Dermis microvascular lymphatic vessel endothelial cell (primary cell): Measurements from ENCODE around the gene DCUN1D3. TPM values are rescaled to one million over a fixed set of nuclear protein-coding genes. Genes with fewer than 3 reads are reported as not detected.

Source experiments
- DNase-seq, 2 donors: peaks; one replicate each; pipeline versions ENCODE4 v3.0.0 to v3.0.0-alpha.2; 2010; ENCODE audit warnings: low read depth in 2 of 2
- total RNA-seq: library from RNA; depleted of rRNA; stranded (reverse); fragments of >200 nt; gene quantifications from 2 replicates; pipeline ENCODE4 v1.2.1, GENCODE V29; 2014

The DCUN1D3 gene
- total RNA-seq, 1 donor from 2014 or later = 15.5 TPM

- no peak for DNase-seq
Measured at GRCh38 chr16:20830372-20830771, 69.8 kb downstream of the DCUN1D3 start.

- DNase-seq = no peak
Measured at GRCh38 chr16:20829536-20829935, 70.6 kb downstream of the DCUN1D3 start.

- DNase-seq = no peak
Measured at GRCh38 chr16:20826039-20826566, 74.1 kb downstream of the DCUN1D3 start.

- no peak for DNase-seq
Measured at GRCh38 chr16:20822521-20823325, 77.4 kb downstream of the DCUN1D3 start.

- no peak for DNase-seq
Measured at GRCh38 chr16:20821682-20822081, 78.5 kb downstream of the DCUN1D3 start.

GRCh38 chr16:20818929-20819585, 81.1 kb downstream of the DCUN1D3 start:
- DNase-seq = no peak

GRCh38 chr16:20814784-20815183, 85.4 kb downstream of the DCUN1D3 start:
- DNase-seq = peak in 1 of 2 donors; percentile 82

- DNase-seq = no peak
Measured at GRCh38 chr16:20812510-20812909, 87.6 kb downstream of the DCUN1D3 start.

- no peak for DNase-seq
Measured at GRCh38 chr16:20811889-20812439, 88.2 kb downstream of the DCUN1D3 start.

- no peak for DNase-seq
Measured at GRCh38 chr16:20807862-20808261, 92.3 kb downstream of the DCUN1D3 start.

- DNase-seq = peak; percentile 81 to 95
Measured at GRCh38 chr16:20806168-20807050, 93.7 kb downstream of the DCUN1D3 start, which contains the start of the genes ERI2 and REXO5. Gene ERI2 (minus strand): TSS chr16:20806472. CDS start chr16:20806430, 42 bp downstream. Gene REXO5 (plus strand): TSS chr16:20806527. CDS start chr16:20806954, 427 bp downstream.

GRCh38 chr16:20805684-20806167, 94.4 kb downstream of the DCUN1D3 start:
- DNase-seq = peak; percentile 30 to 36

Other genes with a start within 250 kb of the DCUN1D3 start
- not detected in 2 replicates for gene ACSM1, start 202.7 kb downstream of the DCUN1D3 start, total RNA-seq
- 57.3 and 82.7 TPM in 2 replicates for gene THUMPD1, start 158.5 kb downstream of the DCUN1D3 start, total RNA-seq
- gene ACSM3, start 136.3 kb downstream of the DCUN1D3 start, total RNA-seq = 0.13 TPM in 2 replicates
- gene ERI2, start 93.9 kb downstream of the DCUN1D3 start, total RNA-seq = 7.8 and 9.2 TPM in 2 replicates
- gene REXO5, start 93.8 kb downstream of the DCUN1D3 start, total RNA-seq = 2.7 and 2.9 TPM in 2 replicates
- 33.5 and 41.0 TPM in 2 replicates for gene LYRM1, start 413 bp upstream of the DCUN1D3 start, total RNA-seq